C4-2B (cell line): ENCODE results near the gene PSMB10.

Source experiments
- ZFX ChIP-seq: fragments of 450-650 bp; IDR thresholded peaks from 2 replicates; pipeline ENCODE4 v1.6.1; 2017
- TF ChIP-seq, protein P1 (sequence below): fragments of 450-650 bp; conservative IDR thresholded peaks from 2 replicates; pipeline ENCODE4 v1.5.1; 2017; ENCODE audit warnings: mild to moderate bottlenecking

DNA sequence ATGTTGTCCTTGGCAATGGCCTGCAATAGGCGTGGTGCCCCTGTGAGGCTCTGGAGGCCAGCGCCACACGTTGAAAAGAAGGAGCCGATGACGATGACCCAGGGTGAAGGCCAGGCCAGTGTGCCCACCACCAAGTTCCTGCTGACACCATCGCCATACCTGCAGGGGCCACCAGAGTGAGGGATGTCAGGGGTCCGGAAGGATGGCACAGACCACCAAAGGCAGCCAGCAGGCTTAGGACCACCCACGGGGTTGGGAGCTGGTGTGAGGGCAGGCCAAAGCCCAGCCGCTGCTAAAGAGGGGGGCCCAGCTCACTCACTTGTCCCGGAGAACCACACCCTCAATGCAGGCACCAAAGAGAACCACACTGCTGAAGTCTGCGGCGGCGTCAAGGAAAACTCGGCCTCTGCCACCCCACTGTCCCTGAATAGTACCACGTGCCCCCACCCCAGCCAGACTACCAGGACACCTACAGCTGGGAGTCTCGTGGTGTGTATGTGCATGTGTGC, 13.7 kb upstream of the PSMB10 start:
- TF ChIP-seq, protein P1, sequence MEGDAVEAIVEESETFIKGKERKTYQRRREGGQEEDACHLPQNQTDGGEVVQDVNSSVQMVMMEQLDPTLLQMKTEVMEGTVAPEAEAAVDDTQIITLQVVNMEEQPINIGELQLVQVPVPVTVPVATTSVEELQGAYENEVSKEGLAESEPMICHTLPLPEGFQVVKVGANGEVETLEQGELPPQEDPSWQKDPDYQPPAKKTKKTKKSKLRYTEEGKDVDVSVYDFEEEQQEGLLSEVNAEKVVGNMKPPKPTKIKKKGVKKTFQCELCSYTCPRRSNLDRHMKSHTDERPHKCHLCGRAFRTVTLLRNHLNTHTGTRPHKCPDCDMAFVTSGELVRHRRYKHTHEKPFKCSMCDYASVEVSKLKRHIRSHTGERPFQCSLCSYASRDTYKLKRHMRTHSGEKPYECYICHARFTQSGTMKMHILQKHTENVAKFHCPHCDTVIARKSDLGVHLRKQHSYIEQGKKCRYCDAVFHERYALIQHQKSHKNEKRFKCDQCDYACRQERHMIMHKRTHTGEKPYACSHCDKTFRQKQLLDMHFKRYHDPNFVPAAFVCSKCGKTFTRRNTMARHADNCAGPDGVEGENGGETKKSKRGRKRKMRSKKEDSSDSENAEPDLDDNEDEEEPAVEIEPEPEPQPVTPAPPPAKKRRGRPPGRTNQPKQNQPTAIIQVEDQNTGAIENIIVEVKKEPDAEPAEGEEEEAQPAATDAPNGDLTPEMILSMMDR = no peak
- no peak for TF ChIP-seq ZFX
